HG02798 (cell line): ENCODE data around the gene ADPRS.
A peak's percentile ranks its signal among the peaks of the same experiment; 100 is the strongest.

ENCODE experiments used
- ATAC-seq: cut with Tn5 transposase; IDR thresholded peaks from one replicate; pipeline ENCODE4 v1.9.1; 2021; ENCODE audit warnings: mild to moderate bottlenecking; ENCODE audit not compliant: unreplicated experiment, poor library complexity

ADPRS gene

GRCh38 chr1:36088577-36089392, at the start of gene ADPRS:
ADPRS (plus strand) TSS chr1:36088892; CDS start chr1:36088905, 13 bp downstream.
- peak; percentile 83 for ATAC-seq

- ATAC-seq, result no peak
Measured at GRCh38 chr1:36040238-36040637, 48.5 kb upstream of the ADPRS start.

- no peak for ATAC-seq
Measured at GRCh38 chr1:36051821-36052220, 36.9 kb upstream of the ADPRS start.

GRCh38 chr1:36053978-36054377, 34.7 kb upstream of the ADPRS start:
- no peak for ATAC-seq

- ATAC-seq, result no peak
Measured at GRCh38 chr1:36055706-36056105, 33.0 kb upstream of the ADPRS start.

- no peak for ATAC-seq
Measured at GRCh38 chr1:36062315-36062714, 26.4 kb upstream of the ADPRS start.

GRCh38 chr1:36067871-36068270, 20.8 kb upstream of the ADPRS start:
- no peak for ATAC-seq

GRCh38 chr1:36068866-36069265, 19.8 kb upstream of the ADPRS start:
- no peak for ATAC-seq

- ATAC-seq, result no peak
Measured at GRCh38 chr1:36070349-36070748, 18.3 kb upstream of the ADPRS start.

- ATAC-seq, result no peak
Measured at GRCh38 chr1:36076979-36077573, 11.6 kb upstream of the ADPRS start.

- ATAC-seq, result no peak
Measured at GRCh38 chr1:36080236-36080635, 8.5 kb upstream of the ADPRS start.

- no peak for ATAC-seq
Measured at GRCh38 chr1:36080801-36081200, 7.9 kb upstream of the ADPRS start.

GRCh38 chr1:36081926-36082485, 6.7 kb upstream of the ADPRS start:
- no peak for ATAC-seq

- no peak for ATAC-seq
Measured at GRCh38 chr1:36083219-36083618, 5.5 kb upstream of the ADPRS start.

- no peak for ATAC-seq
Measured at GRCh38 chr1:36083635-36084496, 4.8 kb upstream of the ADPRS start, which contains the start of gene TEKT2. TEKT2 (plus strand) TSS chr1:36084094; CDS start chr1:36084922, 828 bp downstream.

GRCh38 chr1:36084497-36085115, 4.1 kb upstream of the ADPRS start:
- ATAC-seq, result no peak

GRCh38 chr1:36085126-36085525, 3.6 kb upstream of the ADPRS start:
- ATAC-seq, result no peak

- no peak for ATAC-seq
Measured at GRCh38 chr1:36085686-36086526, 2.8 kb upstream of the ADPRS start.

- ATAC-seq, result no peak
Measured at GRCh38 chr1:36086529-36087232, 2.0 kb upstream of the ADPRS start.
